GM21447 (cell line): ENCODE data around the gene RAB3A.
"Not testable (repeated sequence)": the region's sequence is repeated elsewhere in the genome, so short reads cannot be mapped to it uniquely, and the experiment has no call there.

Experiments used
- ATAC-seq: cut with Tn5 transposase; IDR thresholded peaks from one replicate; pipeline ENCODE4 v1.9.1; 2021; ENCODE audit not compliant: unreplicated experiment

The RAB3A gene

DNA sequence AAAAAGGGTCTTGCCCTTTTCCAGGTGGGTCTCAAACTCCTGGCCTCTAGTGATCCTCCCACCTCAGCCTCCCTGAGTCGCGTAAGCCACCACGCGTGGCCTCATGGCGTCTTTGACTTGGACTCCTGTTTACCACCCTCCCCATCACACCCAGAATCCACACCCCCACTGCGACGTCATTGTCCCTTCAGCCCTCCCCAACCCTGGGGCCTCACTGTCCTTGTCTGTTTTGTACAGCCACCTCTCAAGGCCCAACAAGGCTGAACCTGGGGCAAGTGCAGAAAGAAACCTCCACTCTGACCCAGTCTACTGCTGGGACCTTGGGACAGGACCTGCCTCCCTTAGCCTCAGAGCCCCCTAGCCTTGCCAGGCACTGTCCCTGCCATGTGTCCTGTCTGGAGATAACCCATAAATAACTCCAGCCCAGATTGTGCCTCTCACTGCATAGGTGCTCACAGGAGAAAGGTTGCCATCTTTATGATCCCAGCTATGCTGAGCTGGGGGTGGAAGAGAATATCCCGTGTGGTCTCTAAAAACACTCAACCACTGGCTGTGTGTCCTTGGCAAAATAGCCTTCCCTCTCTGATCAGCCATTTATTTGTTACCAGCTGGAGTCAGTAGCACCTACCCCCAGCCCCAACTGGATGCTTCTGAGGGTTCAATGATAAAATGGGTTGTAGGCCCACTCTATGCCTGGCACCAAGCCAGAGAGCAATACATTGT is 32.1 kb downstream of the RAB3A start:
- ATAC-seq = no peak

DNA sequence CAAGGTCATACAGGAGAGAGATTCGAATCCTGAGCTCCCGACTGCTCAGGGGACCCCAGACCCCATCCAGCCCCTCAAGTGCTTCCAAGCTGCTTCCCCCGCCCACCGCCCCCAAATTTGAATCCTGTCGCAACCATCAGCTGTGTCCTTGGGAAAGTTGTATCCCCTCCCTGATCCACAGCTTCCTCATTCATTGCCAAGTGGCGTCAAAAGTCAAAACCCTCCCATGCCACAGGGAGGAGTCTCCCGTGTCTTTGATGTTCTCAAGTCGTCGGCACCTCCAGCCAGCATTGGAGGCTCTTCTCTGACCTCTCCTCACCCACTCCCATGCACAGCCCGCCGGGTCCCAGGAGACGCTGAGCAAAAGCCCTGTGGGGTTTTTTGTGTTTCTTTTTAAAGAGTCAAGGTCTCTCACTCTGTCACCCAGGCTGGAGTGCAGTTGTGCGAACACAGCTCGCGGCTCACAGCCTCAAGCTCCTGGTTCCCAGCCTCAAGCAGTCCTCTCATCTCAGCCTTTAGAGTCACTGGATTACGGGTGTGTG is 33.1 kb downstream of the RAB3A start:
- ATAC-seq = no peak

DNA sequence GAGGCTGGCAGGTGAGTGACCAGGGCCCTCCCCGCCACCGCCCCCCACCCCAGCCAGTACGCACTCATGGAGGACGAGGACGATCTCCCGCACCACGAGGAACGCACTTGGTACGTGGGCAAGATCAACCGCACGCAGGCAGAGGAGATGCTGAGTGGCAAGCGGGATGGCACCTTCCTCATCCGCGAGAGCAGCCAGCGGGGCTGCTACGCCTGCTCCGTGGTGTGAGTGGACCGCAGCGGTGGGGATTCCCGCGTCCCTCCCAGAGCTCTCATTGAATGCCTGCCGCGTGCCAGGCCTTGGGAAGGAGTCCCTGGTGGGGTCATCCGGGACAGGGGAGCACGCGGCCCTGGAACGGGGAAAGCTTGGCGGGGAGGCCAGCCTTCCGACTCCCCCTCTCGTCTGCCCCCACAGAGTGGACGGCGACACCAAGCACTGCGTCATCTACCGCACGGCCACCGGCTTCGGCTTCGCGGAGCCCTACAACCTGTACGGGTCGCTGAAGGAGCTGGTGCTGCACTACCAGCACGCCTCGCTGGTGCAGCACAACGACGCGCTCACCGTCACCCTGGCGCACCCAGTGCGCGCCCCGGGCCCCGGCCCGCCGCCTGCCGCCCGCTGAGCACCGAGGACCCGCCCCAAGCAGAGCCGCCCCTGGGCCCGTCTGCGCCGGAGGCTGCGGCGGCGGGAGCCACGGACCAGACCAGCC is 35.0 kb downstream of the RAB3A start:
- no peak for ATAC-seq

DNA sequence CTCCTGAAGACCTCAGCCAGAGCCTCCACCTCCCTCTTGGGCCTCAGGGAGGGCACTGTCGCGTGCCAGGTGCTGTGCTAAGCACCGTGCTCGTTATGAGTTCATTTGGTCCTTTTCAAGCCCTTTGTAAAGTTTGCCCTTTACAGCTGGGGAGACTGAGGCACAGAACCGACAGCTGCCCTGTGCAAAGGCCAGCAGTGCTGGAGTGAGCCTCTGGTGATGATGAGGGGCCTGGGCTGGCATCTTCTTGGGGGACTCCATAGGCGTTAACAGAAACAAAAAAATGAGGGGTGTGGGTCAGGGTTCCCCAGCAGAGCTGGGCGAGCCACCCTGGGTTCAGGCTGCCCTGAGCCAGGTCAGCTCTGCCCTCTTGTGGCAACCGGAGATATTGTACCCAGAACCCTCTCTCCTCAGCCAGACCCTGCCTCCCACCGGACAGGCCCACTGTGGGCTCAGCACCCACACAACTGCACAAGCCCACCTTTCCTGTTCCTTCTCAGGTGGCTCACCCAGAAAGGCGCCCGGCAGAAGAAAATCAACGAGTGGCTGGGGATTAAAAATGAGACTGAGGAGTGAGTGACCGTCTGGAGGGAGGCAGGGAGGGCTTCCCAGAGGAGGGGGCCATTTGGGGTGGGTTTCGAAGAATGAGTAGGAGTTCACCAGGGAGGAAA is 35.7 kb downstream of the RAB3A start:
- ATAC-seq = no peak

GRCh38 chr19:18167011-18167410 is 36.8 kb downstream of the RAB3A start:
- ATAC-seq = no peak

- no peak for ATAC-seq
Observed at GRCh38 chr19:18165794-18166544, 37.9 kb downstream of the RAB3A start.

GRCh38 chr19:18164072-18164471 is 39.8 kb downstream of the RAB3A start:
- no peak for ATAC-seq

GRCh38 chr19:18161636-18162002 is 42.2 kb downstream of the RAB3A start:
- ATAC-seq = no peak

- ATAC-seq = peak; percentile 61
Observed at GRCh38 chr19:18160971-18161635, 42.7 kb downstream of the RAB3A start.

DNA sequence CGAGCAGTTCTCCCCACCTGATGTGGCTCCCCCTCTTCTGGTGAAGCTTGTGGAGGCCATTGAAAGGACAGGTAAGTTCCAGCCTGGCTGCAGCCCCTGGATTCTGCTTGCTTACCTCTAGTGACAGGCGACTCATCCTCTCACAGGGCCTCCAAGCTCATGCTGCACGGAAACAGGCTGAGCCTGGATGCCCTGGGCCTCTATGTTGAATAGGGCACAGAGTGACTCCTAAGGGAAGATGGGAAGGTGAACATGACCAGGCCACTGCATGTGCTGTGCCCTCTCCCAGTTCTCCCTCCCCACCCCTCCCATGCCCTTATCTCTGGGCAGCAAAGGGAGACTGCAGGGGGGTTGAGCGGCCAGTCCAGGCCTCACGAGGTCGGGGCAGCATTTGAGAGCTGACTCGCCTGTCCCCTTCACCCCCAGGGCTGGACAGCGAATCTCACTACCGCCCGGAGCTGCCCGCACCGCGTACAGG is 43.3 kb downstream of the RAB3A start:
- no peak for ATAC-seq

- no peak for ATAC-seq
Observed at GRCh38 chr19:18159810-18160209, 44.0 kb downstream of the RAB3A start.

DNA sequence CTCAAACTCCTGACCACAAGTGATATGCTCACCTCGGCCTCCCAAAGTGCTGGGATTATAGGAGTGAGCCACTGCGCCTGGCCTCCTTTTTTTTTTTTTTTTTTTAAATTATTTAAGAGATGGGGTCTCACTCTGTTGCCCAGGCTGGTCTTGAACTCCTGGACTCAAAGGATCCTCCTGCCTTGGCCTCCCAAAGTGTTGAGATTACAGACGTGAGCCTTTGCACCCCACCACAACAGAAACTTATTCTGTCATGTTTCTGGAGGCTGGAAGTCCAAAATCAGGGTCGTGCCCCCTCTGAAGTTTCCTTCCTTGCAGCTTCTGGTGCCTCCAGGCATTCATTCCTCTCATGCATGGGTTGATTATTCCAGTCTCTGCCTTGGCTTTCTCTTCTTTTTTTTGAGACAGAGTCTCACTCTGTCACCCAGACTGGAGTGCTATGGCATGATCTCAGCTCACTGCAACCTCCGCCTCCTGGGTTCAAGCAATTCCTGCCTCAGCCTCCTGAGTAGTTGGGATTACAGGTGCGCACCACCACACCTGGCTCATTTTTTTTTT is 44.7 kb downstream of the RAB3A start:
- ATAC-seq = not testable (repeated sequence)

GRCh38 chr19:18158467-18158866 is 45.4 kb downstream of the RAB3A start:
- ATAC-seq = no peak

DNA sequence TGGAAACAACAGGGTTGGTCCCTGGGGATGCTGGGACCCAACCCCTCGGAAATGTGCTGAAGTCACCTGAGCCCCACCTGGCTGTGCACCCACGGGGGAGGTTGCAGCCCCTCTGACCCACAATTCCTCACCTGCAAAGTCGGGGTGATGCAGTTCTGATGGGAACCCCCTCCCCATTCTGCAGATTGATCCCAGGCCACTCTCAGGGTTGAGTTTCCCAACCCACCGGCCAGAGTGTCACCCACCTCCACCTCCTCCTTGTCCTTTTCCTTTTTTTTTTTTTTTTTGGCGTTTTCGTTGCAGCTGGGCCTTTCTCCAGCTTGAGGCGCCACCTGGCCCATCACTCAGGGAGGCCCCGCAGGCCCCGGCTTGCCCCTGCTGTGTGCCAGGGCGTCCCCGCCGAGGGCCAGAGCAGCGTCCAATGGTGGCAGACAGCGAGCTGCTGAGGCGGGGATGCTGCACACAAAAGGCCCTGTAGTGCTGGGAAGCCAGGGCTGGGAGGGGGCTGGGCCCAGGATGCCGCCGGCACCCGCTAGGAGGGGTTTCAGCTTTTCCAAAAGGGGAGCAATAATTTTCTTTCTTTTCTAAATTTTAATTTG is 46.3 kb downstream of the RAB3A start:
- no peak for ATAC-seq

DNA sequence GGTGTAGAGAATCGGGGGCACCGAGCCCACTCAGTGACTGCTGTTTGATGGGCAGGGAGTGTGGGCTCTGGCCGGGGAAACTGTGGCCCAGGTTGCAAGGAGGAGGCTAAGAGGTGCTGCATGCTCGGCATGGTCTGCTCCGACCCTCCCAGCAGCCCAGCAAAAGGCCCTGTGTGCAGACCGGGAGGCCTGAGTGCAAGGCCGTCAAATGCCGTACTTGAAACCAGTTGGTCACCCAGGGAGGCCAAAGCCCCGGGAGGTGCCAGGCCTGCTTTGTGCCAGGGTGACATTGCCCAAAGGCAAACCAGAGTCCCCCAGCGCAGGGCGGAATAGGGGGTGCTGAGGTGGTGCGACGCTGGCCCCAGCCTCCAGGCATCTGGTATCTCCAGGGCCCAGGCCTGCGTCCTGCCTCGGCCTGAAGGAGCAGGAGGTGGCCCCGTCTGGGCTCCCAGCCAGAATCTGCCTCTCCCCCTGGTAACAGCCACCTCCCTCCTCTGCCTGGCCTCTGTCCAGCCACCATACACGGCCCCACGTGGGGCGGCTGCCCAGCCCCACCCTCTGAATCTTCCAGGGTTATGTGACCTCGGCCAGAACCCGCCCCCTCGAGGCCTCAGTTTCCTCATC is 46.9 kb downstream of the RAB3A start:
- ATAC-seq = no peak

- ATAC-seq = no peak
Observed at GRCh38 chr19:18156268-18156667, 47.6 kb downstream of the RAB3A start.

DNA sequence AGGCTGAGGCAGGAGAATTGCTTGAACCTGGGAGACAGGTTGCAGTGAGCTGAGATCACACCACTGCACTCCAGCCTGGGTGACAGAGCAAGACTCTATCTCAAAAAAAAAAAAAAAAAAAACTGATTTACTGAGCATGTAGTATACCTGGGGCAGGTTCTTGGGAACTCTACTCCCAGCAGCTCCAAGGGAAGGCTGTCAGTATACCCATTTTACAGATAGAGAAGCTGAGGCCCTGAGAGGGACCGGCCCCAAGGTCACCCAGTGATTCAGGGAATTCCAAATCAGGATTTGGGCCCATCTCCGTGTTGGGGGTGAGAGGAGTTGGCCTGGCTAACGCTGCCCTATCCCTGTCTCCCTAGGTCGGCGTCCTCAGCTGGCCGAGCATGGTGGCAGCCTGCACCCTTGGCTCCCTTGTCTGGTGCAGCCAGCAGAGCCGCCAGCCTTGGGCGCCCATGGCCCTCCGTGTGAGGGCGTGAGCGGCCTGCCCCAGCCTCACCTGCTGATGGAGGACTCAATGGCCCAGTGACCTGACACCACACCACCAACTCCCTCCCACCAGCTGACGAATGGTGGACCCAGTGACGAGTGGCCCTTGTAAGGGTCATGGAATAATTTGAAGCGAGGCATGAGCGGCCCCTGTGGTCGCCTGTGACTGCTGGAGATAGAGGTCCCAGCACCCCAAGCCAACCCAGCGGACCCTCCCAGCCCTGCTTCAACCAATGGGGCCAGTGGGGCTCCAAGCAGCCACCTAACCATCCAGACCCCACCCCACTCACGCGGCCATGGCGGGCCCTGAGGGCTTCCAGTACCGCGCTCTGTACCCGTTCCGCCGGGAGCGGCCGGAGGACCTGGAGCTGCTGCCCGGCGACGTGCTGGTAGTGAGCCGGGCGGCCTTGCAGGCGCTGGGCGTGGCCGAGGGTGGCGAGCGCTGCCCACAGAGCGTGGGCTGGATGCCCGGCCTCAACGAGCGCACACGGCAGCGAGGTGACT is 48.5 kb downstream of the RAB3A start:
- ATAC-seq = no peak

GRCh38 chr19:18153556-18154134 is 50.2 kb downstream of the RAB3A start:
- no peak for ATAC-seq
